Epithelial cell of esophagus (primary cell): ENCODE data around the gene CFAP46.

Experiments used
- DNase-seq: peaks from one replicate; pipeline ENCODE4 v3.0.0; 2010; ENCODE audit warnings: low read depth
- H3K4me3 ChIP-seq: 2 replicates; pipeline ENCODE4 v1.5.1; 2011; ENCODE audit warnings: mild to moderate bottlenecking, low read length, control low read depth
- TF ChIP-seq, protein P1 (sequence below): IDR thresholded peaks from 2 replicates; pipeline ENCODE4 v1.5.1; 2011; ENCODE audit warnings: low read depth, mild to moderate bottlenecking, low read length, control low read depth, inconsistent platforms; ENCODE audit not compliant: insufficient read depth; ENCODE audit errors: missing control alignments

The CFAP46 gene

DNA sequence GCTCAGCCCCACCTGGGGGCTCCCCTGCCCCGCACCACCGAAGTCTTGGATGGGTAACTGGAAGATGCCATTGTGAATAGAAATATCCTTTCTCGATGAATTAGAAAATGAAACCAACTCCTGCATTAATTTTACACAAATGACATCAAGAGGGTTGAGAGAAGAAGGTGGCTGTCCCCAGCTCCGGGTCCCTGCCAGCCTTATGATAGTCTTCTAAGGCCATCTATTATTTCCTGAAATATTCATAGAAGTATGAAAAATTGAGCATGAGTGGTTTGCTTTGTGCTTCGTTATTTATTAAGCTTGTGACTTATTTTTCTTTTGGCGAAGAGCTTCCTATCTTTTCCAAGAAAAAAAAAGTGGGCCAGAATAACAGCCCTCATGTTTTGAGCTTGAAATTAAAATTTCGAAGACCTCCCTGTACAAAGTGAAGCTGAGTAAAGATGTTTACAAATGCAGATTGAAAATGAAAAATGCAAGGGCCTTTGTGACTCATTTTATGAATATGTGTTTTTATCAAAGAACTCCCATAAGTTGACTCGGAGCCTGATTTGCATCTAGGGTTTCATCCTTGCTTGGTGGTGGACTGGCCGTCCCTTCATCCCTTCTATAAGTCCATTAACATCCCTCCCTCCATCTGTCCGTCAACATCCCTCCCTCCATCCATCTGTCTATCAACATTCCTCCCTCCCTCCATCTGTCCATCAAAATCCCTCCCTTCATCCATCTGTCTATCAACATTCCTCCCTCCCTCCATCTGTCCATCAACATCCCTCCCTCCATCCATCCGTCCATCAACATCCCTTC, 20.5 kb upstream of the CFAP46 start:
- H3K4me3 ChIP-seq: peak overlapping the region; percentile 42
- TF ChIP-seq, protein P1, sequence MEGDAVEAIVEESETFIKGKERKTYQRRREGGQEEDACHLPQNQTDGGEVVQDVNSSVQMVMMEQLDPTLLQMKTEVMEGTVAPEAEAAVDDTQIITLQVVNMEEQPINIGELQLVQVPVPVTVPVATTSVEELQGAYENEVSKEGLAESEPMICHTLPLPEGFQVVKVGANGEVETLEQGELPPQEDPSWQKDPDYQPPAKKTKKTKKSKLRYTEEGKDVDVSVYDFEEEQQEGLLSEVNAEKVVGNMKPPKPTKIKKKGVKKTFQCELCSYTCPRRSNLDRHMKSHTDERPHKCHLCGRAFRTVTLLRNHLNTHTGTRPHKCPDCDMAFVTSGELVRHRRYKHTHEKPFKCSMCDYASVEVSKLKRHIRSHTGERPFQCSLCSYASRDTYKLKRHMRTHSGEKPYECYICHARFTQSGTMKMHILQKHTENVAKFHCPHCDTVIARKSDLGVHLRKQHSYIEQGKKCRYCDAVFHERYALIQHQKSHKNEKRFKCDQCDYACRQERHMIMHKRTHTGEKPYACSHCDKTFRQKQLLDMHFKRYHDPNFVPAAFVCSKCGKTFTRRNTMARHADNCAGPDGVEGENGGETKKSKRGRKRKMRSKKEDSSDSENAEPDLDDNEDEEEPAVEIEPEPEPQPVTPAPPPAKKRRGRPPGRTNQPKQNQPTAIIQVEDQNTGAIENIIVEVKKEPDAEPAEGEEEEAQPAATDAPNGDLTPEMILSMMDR: no peak
- DNase-seq: no peak

DNA sequence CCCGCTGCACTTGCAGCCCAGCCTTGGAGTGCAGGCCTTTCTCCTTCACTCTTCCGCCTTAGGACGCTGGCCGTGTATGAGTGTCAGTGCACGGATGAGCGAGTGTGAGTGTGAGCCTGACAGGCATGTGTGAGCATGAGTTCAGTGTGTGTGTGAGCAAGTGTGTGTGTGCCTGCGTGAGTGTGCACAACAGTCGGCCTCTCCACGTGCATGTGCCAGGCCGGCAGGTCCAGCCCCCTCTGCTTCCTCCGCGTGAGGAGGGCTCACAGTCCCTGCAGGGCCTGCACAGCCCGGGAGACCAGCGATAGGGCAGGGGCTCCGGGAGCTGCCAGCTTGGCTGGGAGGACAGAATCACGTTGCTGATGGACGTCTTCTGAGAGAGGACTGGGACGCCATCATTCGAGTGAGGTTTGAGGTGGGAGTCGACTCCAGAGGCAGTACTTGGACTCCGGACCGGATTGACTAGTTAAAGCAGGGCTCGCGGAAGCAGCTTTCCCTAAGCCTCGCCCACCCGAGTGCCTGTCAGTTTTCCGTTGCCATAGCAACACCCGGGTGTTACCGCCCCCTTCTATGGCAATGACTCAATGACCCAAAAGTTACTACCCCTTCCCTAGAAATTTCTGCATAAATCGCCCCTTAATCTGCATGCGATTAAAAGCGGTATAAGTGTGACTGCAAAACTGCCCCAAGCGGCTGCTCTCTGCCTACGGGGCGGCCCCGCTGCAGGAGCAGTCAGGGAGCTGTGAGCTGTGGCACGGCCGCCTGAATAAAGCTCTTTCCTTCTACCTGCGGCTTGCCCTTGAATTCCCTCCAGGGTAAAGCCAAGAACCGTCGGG, 19.6 kb upstream of the CFAP46 start:
- H3K4me3 ChIP-seq: peak overlapping the region; percentile 42
- TF ChIP-seq, protein P1: no peak
- DNase-seq: peak; percentile 43

DNA sequence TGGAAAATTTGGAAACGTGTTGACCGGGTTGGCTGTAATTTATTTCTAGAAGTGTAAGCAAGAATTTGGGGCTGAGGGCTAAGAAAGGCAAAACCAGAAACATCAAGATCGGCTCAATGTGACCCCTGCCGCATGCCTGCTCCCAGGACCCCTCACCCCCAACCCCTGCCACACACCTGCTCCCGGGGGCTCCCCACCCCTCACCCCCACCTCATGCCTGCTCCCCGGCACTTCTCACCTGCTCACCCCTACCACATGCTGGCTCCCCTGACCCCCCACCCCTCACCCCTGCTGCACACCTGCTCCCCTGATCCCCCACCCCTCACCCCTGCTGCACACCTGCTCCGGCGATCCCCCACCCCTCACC, 19.0 kb upstream of the CFAP46 start:
- DNase-seq: no peak
- TF ChIP-seq, protein P1: no peak

DNA sequence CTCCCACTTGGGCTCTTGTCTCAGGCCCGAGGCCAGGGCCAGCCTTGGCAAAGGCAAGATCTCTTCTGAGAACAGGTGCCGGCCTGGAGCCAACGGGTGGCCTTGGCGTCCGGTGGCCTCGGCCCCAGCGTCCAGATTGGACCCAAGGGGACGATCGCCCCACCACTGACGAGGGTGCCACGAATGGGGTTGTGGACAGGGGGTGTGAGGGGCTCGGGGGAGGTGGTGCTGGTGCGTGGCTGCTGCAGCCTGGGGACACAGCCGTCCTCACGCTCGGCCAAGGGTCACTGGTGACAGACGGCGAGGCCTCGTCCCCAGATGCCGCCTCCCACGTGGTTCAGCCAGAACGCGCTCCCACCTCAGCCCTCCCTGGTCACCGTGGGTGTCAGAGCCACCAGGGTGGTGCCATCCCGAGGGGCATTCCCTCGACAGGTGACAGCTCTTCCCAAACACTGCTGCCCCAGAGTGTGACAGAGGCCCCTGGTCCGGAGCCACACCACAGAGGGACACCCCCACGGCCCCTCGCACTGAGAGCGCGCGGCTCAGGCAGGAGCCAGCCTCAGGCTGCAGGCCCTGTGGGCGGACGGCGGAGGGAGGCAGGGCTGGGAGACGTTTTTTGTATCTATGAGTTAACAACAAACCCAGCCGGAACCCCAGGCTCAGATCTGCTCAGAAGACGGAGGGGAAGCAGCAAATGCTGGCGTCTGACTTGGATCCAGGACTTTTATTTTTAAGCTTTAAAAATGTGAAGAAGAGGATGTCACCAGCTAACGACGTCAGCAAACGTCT, 18.5 kb upstream of the CFAP46 start:
- no peak overlapping the region for H3K4me3 ChIP-seq
- no peak for DNase-seq
- TF ChIP-seq, protein P1: no peak

More for the DNA sequence above, 19.0 kb upstream of the CFAP46 start:
- no peak overlapping the region for H3K4me3 ChIP-seq

DNA sequence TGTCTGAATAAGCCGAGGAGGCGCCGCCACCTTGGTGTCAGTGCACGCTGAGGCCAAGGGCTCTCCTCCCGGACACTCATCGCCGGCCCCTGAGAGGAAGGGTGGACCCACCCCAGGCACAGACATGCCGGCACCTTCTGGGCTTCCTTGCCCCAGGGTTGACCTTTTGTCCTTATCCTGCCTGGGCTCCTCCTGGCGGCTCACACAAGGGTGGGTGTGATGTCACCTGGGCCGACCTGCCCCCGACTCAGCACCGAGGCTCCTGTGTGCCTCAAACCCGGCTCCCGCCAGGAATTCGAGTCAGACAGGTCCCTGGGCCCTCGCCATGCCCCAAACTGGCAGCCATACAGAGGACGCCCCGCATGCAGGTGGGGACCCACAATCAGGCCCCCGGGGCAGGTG, 17.7 kb upstream of the CFAP46 start:
- DNase-seq: no peak
- TF ChIP-seq, protein P1: no peak
- no peak overlapping the region for H3K4me3 ChIP-seq

DNA sequence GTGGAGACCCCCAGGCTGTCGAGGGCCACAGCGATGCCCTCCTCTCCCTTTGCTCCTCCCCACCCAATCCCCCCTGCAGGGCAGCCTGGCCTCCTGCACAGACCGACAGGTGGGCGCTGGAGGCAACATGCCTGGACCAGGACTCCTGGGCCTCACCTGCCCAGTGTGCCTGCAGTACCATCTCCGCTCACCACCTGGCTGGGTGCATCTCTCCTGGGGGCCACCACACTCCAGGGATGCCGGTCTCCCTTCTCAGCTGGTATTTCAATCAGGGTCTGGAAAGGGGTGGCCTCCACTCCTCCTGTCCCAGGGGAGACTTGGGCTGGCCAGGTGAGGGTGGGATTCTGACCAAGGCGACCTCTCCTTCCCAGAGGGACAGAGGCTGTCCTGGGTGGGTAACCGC, 17.2 kb upstream of the CFAP46 start:
- TF ChIP-seq, protein P1: no peak
- no peak for DNase-seq
- H3K4me3 ChIP-seq: no peak overlapping the region
